GM18520 (cell line): ENCODE measurements around the gene SYT2.
"Not testable (repeated sequence)": the region's sequence is repeated elsewhere in the genome, so short reads cannot be mapped to it uniquely, and the experiment has no call there.

Source experiments
- ATAC-seq: cut with Tn5 transposase; IDR thresholded peaks from one replicate; pipeline ENCODE4 v1.9.1; 2021; ENCODE audit not compliant: unreplicated experiment

SYT2 gene

GRCh38 chr1:202710070-202711045 is at the start of gene SYT2:
Gene SYT2 (minus strand): TSS chr1:202710454. CDS start chr1:202605772, 104,682 bp downstream.
- no peak for ATAC-seq

- ATAC-seq = no peak
These were observed 46.1 kb upstream of the SYT2 start for GRCh38 chr1:202756391-202756790.

- no peak for ATAC-seq
These were observed 44.0 kb upstream of the SYT2 start for GRCh38 chr1:202754293-202754692.

GRCh38 chr1:202752774-202753173 is 42.5 kb upstream of the SYT2 start:
- ATAC-seq = no peak

GRCh38 chr1:202750761-202751160 is 40.5 kb upstream of the SYT2 start:
- ATAC-seq = no peak

GRCh38 chr1:202750024-202750423 is 39.8 kb upstream of the SYT2 start:
- no peak for ATAC-seq

- no peak for ATAC-seq
These were observed 35.2 kb upstream of the SYT2 start for GRCh38 chr1:202745323-202745888.

- not testable (repeated sequence) for ATAC-seq
These were observed 34.5 kb upstream of the SYT2 start for GRCh38 chr1:202744770-202745169.

GRCh38 chr1:202742496-202742895 is 32.2 kb upstream of the SYT2 start:
- ATAC-seq = no peak

- ATAC-seq = no peak
These were observed 23.0 kb upstream of the SYT2 start for GRCh38 chr1:202733251-202733650.

- no peak for ATAC-seq
These were observed 18.7 kb upstream of the SYT2 start for GRCh38 chr1:202728951-202729350.

GRCh38 chr1:202725526-202725925 is 15.3 kb upstream of the SYT2 start:
- ATAC-seq = no peak

GRCh38 chr1:202723708-202724107 is 13.5 kb upstream of the SYT2 start:
- ATAC-seq = no peak

- not testable (repeated sequence) for ATAC-seq
These were observed 12.8 kb upstream of the SYT2 start for GRCh38 chr1:202723046-202723445.

- no peak for ATAC-seq
These were observed 6.4 kb upstream of the SYT2 start for GRCh38 chr1:202716654-202717053.

GRCh38 chr1:202714202-202714601 is 3.9 kb upstream of the SYT2 start:
- not testable (repeated sequence) for ATAC-seq

GRCh38 chr1:202713110-202713509 is 2.9 kb upstream of the SYT2 start:
- ATAC-seq = no peak

- no peak for ATAC-seq
These were observed 1.8 kb upstream of the SYT2 start for GRCh38 chr1:202711949-202712635.

- ATAC-seq = no peak
These were observed 795 bp downstream of the SYT2 start for GRCh38 chr1:202709276-202710041.

- ATAC-seq = no peak
These were observed 1.6 kb downstream of the SYT2 start for GRCh38 chr1:202708456-202709275.
